ENCODE results near the gene TEX264.

DNA sequence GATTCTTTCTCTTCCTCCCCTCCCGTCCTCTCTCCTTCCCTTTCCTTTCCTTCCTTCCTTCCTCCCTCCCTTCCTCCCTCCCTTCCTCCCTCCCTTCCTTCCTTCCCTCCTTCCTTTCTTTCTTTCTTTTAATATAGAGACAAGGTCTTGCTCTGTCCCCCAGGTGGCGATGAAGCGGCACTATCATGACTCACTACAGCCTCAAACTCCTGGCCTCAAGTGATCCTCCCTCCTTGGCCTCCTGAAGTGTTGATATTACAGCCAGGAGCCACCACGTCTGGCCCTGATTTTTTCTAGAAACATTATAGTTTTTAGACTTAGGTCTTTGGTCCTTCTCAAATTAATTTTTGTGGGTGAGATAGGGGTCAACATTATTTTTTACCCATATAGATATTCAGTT is 51.3 kb downstream of the TEX264 start:
- TF ChIP-seq GATA2 (IDR thresholded peaks at IDR 0.05; ENCODE audit: low read depth, low read length) (no peak), GATA3 (IDR thresholded peaks at IDR 0.05; ENCODE audit: low read depth, low read length) (no peak)

Data from SH-SY5Y (cell line).